WTC11 (cell line): ENCODE data around the gene GPC5.

Experiments used
- FOXJ3 ChIP-seq: sonication (generic); formaldehyde crosslinking; IDR thresholded peaks from 2 replicates; pipeline ENCODE4 v1.9.0; 2021; ENCODE audit warnings: missing genetic modification reagents, mild to moderate bottlenecking, borderline replicate concordance
- GABPB1 ChIP-seq: sonication (generic); formaldehyde crosslinking; IDR thresholded peaks from 2 replicates; pipeline ENCODE4 v1.8.1; 2023; ENCODE audit warnings: mild to moderate bottlenecking, missing genetic modification reagents
- JAZF1 ChIP-seq: fragments of 250-450 bp; sonication (Bioruptor Pico); IDR thresholded peaks from 2 replicates; pipeline ENCODE4 v1.9.0; 2021; ENCODE audit warnings: moderate library complexity, mild to moderate bottlenecking, inconsistent platforms
- NFYB ChIP-seq: sonication (generic); formaldehyde crosslinking; conservative IDR thresholded peaks from 2 replicates; pipeline ENCODE4 v1.8.0; 2022; ENCODE audit warnings: low read depth, missing genetic modification reagents
- TEAD4 ChIP-seq: sonication (generic); formaldehyde crosslinking; IDR thresholded peaks from 2 replicates; pipeline ENCODE4 v1.8.0; 2022; ENCODE audit warnings: mild to moderate bottlenecking, missing genetic modification reagents
- TF ChIP-seq, protein P1 (sequence below): fragments of 200-600 bp; IDR thresholded peaks from 2 replicates; pipeline ENCODE4 v1.8.0; 2022; ENCODE audit warnings: antibody characterized with exemption
- TF ChIP-seq, protein P2 (sequence below): sonication (generic); formaldehyde crosslinking; IDR thresholded peaks from 2 replicates; pipeline ENCODE4 v1.8.1; 2023; ENCODE audit warnings: mild to moderate bottlenecking, missing genetic modification reagents, moderate library complexity

DNA sequence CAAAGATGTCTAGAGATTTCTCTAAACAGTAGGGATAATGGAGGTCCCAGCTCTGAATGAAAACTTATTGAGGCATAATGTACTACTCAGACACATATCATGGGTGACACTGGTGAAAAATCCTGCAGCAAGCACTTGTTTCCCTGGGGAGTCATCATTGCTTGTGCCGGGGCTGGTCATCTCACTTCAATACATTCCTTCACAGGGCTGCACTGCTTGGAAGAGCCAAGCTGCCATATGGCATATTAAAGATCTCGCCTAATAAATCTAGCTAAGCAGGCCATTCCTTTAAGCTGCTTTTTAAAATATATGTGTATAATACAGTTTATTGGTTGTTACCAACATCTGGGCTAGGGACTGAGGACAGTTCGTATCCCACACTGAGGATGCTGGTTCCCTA, 1496.0 kb downstream of the GPC5 start:
- TF ChIP-seq TEAD4 (CRISPR knock-in tag) (no peak), FOXJ3 (CRISPR knock-in tag) (no peak), JAZF1 (CRISPR knock-in tag) (no peak), NFYB (CRISPR knock-in tag) (no peak), GABPB1 (CRISPR knock-in tag) (no peak)
- TF ChIP-seq, protein P1, sequence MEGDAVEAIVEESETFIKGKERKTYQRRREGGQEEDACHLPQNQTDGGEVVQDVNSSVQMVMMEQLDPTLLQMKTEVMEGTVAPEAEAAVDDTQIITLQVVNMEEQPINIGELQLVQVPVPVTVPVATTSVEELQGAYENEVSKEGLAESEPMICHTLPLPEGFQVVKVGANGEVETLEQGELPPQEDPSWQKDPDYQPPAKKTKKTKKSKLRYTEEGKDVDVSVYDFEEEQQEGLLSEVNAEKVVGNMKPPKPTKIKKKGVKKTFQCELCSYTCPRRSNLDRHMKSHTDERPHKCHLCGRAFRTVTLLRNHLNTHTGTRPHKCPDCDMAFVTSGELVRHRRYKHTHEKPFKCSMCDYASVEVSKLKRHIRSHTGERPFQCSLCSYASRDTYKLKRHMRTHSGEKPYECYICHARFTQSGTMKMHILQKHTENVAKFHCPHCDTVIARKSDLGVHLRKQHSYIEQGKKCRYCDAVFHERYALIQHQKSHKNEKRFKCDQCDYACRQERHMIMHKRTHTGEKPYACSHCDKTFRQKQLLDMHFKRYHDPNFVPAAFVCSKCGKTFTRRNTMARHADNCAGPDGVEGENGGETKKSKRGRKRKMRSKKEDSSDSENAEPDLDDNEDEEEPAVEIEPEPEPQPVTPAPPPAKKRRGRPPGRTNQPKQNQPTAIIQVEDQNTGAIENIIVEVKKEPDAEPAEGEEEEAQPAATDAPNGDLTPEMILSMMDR: no peak
- TF ChIP-seq, protein P2, sequence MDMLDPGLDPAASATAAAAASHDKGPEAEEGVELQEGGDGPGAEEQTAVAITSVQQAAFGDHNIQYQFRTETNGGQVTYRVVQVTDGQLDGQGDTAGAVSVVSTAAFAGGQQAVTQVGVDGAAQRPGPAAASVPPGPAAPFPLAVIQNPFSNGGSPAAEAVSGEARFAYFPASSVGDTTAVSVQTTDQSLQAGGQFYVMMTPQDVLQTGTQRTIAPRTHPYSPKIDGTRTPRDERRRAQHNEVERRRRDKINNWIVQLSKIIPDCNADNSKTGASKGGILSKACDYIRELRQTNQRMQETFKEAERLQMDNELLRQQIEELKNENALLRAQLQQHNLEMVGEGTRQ (CRISPR knock-in tag): no peak
